Stimulated activated CD8-positive, alpha-beta memory T cell treated with anti-CD3 and anti-CD28 coated beads, Interleukin-4, amount 100 ng/mL, for 48 hours (primary cell): ENCODE data around the gene USP15.

Source experiments
- DNase-seq: peaks from one replicate; pipeline ENCODE4 v3.0.0-alpha.2; 2020

USP15 gene

GRCh38 chr12:62288328-62288727 is 28.1 kb downstream of the USP15 start:
- DNase-seq = no peak

GRCh38 chr12:62290846-62291245 is 30.6 kb downstream of the USP15 start:
- no peak for DNase-seq

GRCh38 chr12:62291864-62292760 is 31.9 kb downstream of the USP15 start:
- DNase-seq = peak; percentile 44

- no peak for DNase-seq
Observed at GRCh38 chr12:62292761-62293344, 32.6 kb downstream of the USP15 start.

- no peak for DNase-seq
Observed at GRCh38 chr12:62294378-62294777, 34.2 kb downstream of the USP15 start.

GRCh38 chr12:62296001-62296400 is 35.8 kb downstream of the USP15 start:
- no peak for DNase-seq

GRCh38 chr12:62297321-62297720 is 37.1 kb downstream of the USP15 start:
- no peak for DNase-seq

GRCh38 chr12:62299617-62300016 is 39.4 kb downstream of the USP15 start:
- DNase-seq = no peak

- DNase-seq = no peak
Observed at GRCh38 chr12:62301080-62301798, 41.0 kb downstream of the USP15 start.

GRCh38 chr12:62301799-62302133 is 41.6 kb downstream of the USP15 start:
- no peak for DNase-seq

- no peak for DNase-seq
Observed at GRCh38 chr12:62304560-62304959, 44.4 kb downstream of the USP15 start.

GRCh38 chr12:62305778-62306177 is 45.6 kb downstream of the USP15 start:
- no peak for DNase-seq

- no peak for DNase-seq
Observed at GRCh38 chr12:62306569-62307530, 46.6 kb downstream of the USP15 start.

GRCh38 chr12:62308201-62308600 is 48.0 kb downstream of the USP15 start:
- no peak for DNase-seq

GRCh38 chr12:62313727-62314380 is 53.6 kb downstream of the USP15 start:
- no peak for DNase-seq

GRCh38 chr12:62317017-62317416 is 56.8 kb downstream of the USP15 start:
- DNase-seq = no peak

GRCh38 chr12:62319058-62319457 is 58.9 kb downstream of the USP15 start:
- no peak for DNase-seq

- DNase-seq = no peak
Observed at GRCh38 chr12:62320054-62320453, 59.9 kb downstream of the USP15 start.

GRCh38 chr12:62323386-62323785 is 63.2 kb downstream of the USP15 start:
- no peak for DNase-seq

GRCh38 chr12:62328296-62328921 is 68.2 kb downstream of the USP15 start:
- no peak for DNase-seq

GRCh38 chr12:62331306-62331705 is 71.1 kb downstream of the USP15 start:
- no peak for DNase-seq

GRCh38 chr12:62332598-62332997 is 72.4 kb downstream of the USP15 start:
- no peak for DNase-seq
